T-helper 2 cell (primary cell): ENCODE results near the gene DHRSX.

Experiments used
- DNase-seq, 5 experiments: peaks; one replicate each; pipeline versions ENCODE4 v3.0.0 to v3.0.0-alpha.2; 2012 to 2022

DHRSX gene

GRCh38 chrX:2184089-2184488 is 316.7 kb downstream of the DHRSX start:
- no peak for DNase-seq

DNA sequence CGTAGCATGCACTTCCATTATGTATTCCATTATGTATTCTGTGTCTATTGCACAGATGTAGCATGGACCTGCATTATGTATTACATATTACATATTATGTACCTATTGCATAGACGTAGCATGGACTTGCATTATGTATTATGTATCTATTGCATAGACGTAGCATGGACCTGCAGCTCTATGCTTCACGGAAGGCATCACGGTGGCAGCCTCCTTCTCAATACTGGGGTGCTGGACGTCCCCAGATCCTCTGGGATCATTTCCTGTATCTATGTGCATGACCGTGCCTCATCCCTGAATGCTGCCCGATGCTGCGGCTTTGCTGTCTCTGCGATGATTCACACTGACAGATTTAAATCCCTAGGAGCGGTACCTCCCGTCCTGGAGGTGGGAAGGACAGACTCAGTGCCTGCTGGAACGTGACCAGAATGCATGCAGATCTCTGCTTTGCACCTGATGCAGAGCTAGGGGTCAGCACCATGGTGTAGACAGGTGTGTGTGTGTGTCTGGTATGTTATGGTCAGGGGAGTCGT is 317.5 kb downstream of the DHRSX start:
- DNase-seq = no peak

GRCh38 chrX:2177541-2177940 is 323.2 kb downstream of the DHRSX start:
- no peak for DNase-seq

DNA sequence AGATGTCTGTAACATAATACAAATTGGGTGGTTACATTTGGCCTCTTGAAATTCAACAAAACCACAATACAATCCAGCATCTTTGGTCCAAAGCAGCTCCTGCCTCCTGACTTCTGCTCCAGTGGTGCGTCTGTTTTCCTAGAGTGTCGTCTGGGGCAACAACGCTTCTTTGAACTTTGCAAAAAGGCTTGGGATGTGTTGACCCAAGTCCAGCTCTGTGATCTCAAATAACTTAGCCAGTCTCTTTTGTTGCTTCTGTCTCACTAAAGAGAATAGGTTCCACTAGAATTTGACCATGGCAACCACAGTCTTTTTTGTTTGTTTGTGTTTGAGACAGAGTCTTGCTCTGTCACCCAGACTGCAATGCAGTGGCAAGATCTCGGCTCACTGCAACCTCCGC is 324.0 kb downstream of the DHRSX start:
- DNase-seq = no peak

DNA sequence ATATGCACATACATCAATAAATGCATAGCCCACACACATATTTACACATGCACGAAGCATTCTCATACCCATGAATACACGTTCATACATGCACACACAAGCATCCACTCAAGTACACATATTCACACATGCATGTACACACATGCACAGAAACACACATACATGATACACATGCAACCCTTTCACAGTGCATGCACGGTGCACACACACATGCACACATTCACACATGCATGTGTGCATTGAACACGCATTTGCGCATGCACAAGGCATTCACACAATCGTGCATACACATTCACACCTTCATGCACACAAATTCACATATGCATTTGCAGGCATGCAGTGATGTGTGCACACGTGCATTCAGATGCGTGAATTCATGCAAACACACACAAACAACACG is 324.5 kb downstream of the DHRSX start:
- DNase-seq = no peak

DNA sequence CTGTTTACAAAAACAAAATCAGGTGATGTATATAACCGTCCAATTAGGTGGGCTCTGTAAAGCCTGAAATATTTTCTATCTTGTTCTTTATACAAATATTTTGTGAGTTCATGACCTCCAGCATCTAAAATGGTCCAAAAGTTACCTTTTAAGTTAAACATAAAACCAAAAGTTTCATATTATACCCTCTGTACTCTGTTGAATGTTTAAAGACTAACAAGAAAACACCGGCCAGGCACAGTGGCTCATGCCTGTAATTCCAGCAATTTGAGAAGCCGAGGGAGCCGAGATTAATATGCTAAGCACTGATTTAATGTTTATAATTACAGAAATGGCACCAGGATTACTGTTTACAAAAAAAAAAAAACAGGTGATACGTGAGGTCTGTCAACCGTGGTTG is 328.4 kb downstream of the DHRSX start:
- no peak for DNase-seq
